K562 (cell line): ENCODE results near the gene GADD45GIP1. TPM values are rescaled to one million over a fixed set of nuclear protein-coding genes. Genes with fewer than 3 reads are reported as not detected.

Source experiments
- ATAC-seq: fragments of 200-7000 bp; cut with Tn5 transposase; 3 replicates; pipeline ENCODE4 v1.9.1; 2020; ENCODE audit warnings: moderate library complexity
- BruUV-seq: library from RNA; stranded (reverse); fragments of 400-500 nt; replicated peaks from 2 replicates; lab custom pipeline; 2021; lab: Mats Ljungman, UMichigan
- CTCF ChIA-PET: fragments of 300-600 bp; formaldehyde crosslinking; extraction: SDS; loops from one replicate; lab custom pipeline; 2021; ENCODE audit warnings: low intra/inter-chr PET ratio; lab: Yijun Ruan, JAX
- POLR2A ChIA-PET: fragments of 300-600, 350-650 bp; sonication (Branson Sonifier 250); formaldehyde crosslinking; extraction: SDS; loops from one replicate; lab custom pipeline; 2021; ENCODE audit warnings: antibody characterized with exemption, inconsistent platforms; lab: Yijun Ruan, JAX
- DNase-seq, 4 experiments: peaks; one replicate each; pipeline versions ENCODE4 v3.0.0 to v3.0.0-alpha.2; 2011 to 2018; ENCODE audit warnings: low spot score in 3 of 4, mixed read lengths in 3 of 4; ENCODE audit errors: extremely low read depth in 1 of 4
- FAIRE-seq: peaks from 2 replicates; lab custom pipeline; 2011; peaks lifted over from hg19 to GRCh38; lab: Jason Lieb, UNC
- H2AFZ ChIP-seq: 2 replicates; pipeline ENCODE4 v1.6.0; 2011; ENCODE audit warnings: low read depth, low read length, control low read depth, inconsistent platforms
- H3K27ac ChIP-seq: fragments of 200-600 bp; 3 replicates; pipeline ENCODE4 v1.8.0; 2011; ENCODE audit warnings: low read depth, mild to moderate bottlenecking, control low read depth, inconsistent platforms, low read length, moderate library complexity, mixed read lengths; ENCODE audit errors: extremely low read depth
- H3K27me3 ChIP-seq, 2 experiments: fragments of 300-600 bp in 1 of 2; 2 replicates in 1 of 2; 3 replicates in 1 of 2; pipeline versions ENCODE4 v1.6.0 to v1.8.0; 2011; ENCODE audit warnings: inconsistent platforms in 2 of 2, low read length in 2 of 2, mild to moderate bottlenecking in 1 of 2, mixed read lengths in 1 of 2, moderate library complexity in 1 of 2; ENCODE audit not compliant: control insufficient read depth in 2 of 2, insufficient read depth in 2 of 2
- H3K36me3 ChIP-seq: fragments of 300-600 bp; 3 replicates; pipeline ENCODE4 v1.8.0; 2011; ENCODE audit warnings: mild to moderate bottlenecking, low read length, inconsistent platforms; ENCODE audit not compliant: control insufficient read depth, insufficient read depth
- H3K4me1 ChIP-seq, 2 experiments: fragments of 200-600 bp in 1 of 2; replicated peaks in 1 of 2; 2 replicates in 1 of 2; 3 replicates in 1 of 2; pipeline versions ENCODE4 v1.5.1 to v1.8.0; 2011; ENCODE audit warnings: inconsistent platforms in 2 of 2, low read length in 2 of 2, mild to moderate bottlenecking in 1 of 2, mixed read lengths in 1 of 2, moderate library complexity in 1 of 2; ENCODE audit not compliant: control insufficient read depth in 2 of 2, insufficient read depth in 2 of 2
- H3K4me2 ChIP-seq: 2 replicates; pipeline ENCODE4 v1.6.1; 2011; ENCODE audit warnings: low read length, control low read depth, inconsistent platforms, mixed read lengths; ENCODE audit not compliant: insufficient read depth
- H3K4me3 ChIP-seq: fragments of 200-600 bp; sonication (generic), shearing (Covaris generic); 2 replicates; pipeline ENCODE4 v1.5.1; 2016; ENCODE audit warnings: control low read depth, inconsistent platforms
- H3K79me2 ChIP-seq: fragments of 200-600 bp; 3 replicates; pipeline ENCODE4 v1.8.0; 2011; ENCODE audit warnings: low read length, inconsistent platforms; ENCODE audit not compliant: control insufficient read depth, insufficient read depth
- H3K9ac ChIP-seq, 2 experiments: 2 replicates each; pipeline versions ENCODE4 v1.6.0 to v1.6.1; 2011; ENCODE audit warnings: low read depth in 2 of 2, low read length in 2 of 2, control low read depth in 1 of 2, inconsistent platforms in 1 of 2, mild to moderate bottlenecking in 1 of 2, mixed read lengths in 1 of 2; ENCODE audit not compliant: insufficient read depth in 1 of 2
- H3K9me1 ChIP-seq: one replicate; pipeline ENCODE4 v1.6.0; 2011; ENCODE audit warnings: inconsistent platforms, mild to moderate bottlenecking, low read length, moderate library complexity; ENCODE audit not compliant: control insufficient read depth, insufficient read depth
- H3K9me3 ChIP-seq: replicated peaks from 2 replicates; pipeline ENCODE4 v1.5.1; 2011; ENCODE audit warnings: low read depth, low read length, inconsistent platforms; ENCODE audit not compliant: control insufficient read depth, insufficient read depth
- H4K20me1 ChIP-seq: replicated peaks from 2 replicates; pipeline ENCODE4 v1.6.1; 2011; ENCODE audit warnings: low read length, inconsistent platforms, mixed read lengths; ENCODE audit not compliant: control insufficient read depth, insufficient read depth
- CEBPG ChIP-seq, 3 experiments: fragments of 200-800 bp in 1 of 3; sonication (Bioruptor generic) in 1 of 3; sonication (generic) in 1 of 3; formaldehyde crosslinking in 1 of 3; IDR thresholded peaks in 2 of 3; conservative IDR thresholded peaks in 1 of 3; 2 replicates each; pipeline versions ENCODE4 v1.6.1 to v1.8.0; 2016 to 2022; ENCODE audit warnings: missing compliant biosample characterization in 2 of 3, missing genetic modification characterization in 2 of 3, mild to moderate bottlenecking in 1 of 3, missing genetic modification reagents in 1 of 3
- CUX1 ChIP-seq: fragments of 200-800 bp; sonication (Bioruptor generic); IDR thresholded peaks from 2 replicates; pipeline ENCODE4 v1.6.1; 2016; ENCODE audit warnings: missing genetic modification characterization, missing compliant biosample characterization
- E2F1 ChIP-seq: sonication (generic); formaldehyde crosslinking; IDR thresholded peaks from 2 replicates; pipeline ENCODE4 v1.8.1; 2023; ENCODE audit warnings: mild to moderate bottlenecking, missing genetic modification reagents, moderate library complexity
- HEY1 ChIP-seq: fragments of 250-450 bp; sonication (Bioruptor Pico); IDR thresholded peaks from 2 replicates; pipeline ENCODE4 v1.5.0; 2020; ENCODE audit warnings: mild to moderate bottlenecking, moderate library complexity, borderline replicate concordance
- HLTF ChIP-seq: fragments of 450-650 bp; IDR thresholded peaks from 2 replicates; pipeline ENCODE4 v1.6.1; 2016
- HOXB6 ChIP-seq: fragments of 250-450 bp; sonication (Bioruptor Pico); IDR thresholded peaks from 2 replicates; pipeline ENCODE4 v1.5.1; 2022; ENCODE audit warnings: mild to moderate bottlenecking, borderline replicate concordance
- KLF10 ChIP-seq: fragments of 250-450 bp; sonication (Bioruptor Pico); IDR thresholded peaks from 2 replicates; pipeline ENCODE4 v1.6.1; 2021; ENCODE audit warnings: matching md5 sums
- RBM34 ChIP-seq: fragments of 200-400 bp; formaldehyde crosslinking; IDR thresholded peaks from 2 replicates; pipeline ENCODE4 v1.6.1; 2018; ENCODE audit warnings: low read length, borderline replicate concordance; ENCODE audit not compliant: insufficient read depth
- ZNF134 ChIP-seq: fragments of 250-450 bp; sonication (Bioruptor Pico); conservative IDR thresholded peaks from 2 replicates; pipeline ENCODE4 v1.4.0; 2020
- WGBS: fragments of 100-300 bp; shearing (Covaris generic); methylation state at CpG from one replicate; pipeline ENCODE4 v1.1.6; 2016; ENCODE audit warnings: low coverage, mixed read lengths; ENCODE audit not compliant: insufficient coverage; ENCODE audit errors: missing lambda C conversion rate; 5-methylcytosine and 5-hydroxymethylcytosine counted together
- in situ Hi-C: fragments of 300-500 bp; cut with MboI; formaldehyde crosslinking; loops from 4 replicates; pipeline ENCODE4 v1.15.0; 2018; ENCODE audit warnings: inconsistent platforms, mixed read lengths
- intact Hi-C: fragments of 100-400 bp; cut with micrococcal nuclease; formaldehyde crosslinking; loops from 2 replicates; pipeline ENCODE4 v1.14.2; 2022
- polyA plus RNA-seq, 8 experiments: library from polyadenylated mRNA; depleted of rRNA in 4 of 8; stranded (reverse) in 5 of 8; unstranded in 3 of 8; fragments of >200 nt; fragmentation: Nextera tagmentation in 2 of 8; fragmentation: Illumina TruSeq in 1 of 8; extraction: Ambion mirVana in 2 of 8; extraction: Trizol in 1 of 8; gene quantifications; 2 replicates each; pipeline versions ENCODE4 v1.2.1 to v1.2.3, GENCODE V29; 2011 to 2014; ENCODE audit warnings: inconsistent platforms in 1 of 8, missing spikeins in 1 of 8
- total RNA-seq, 7 experiments: library from RNA; depleted of rRNA in 6 of 7; stranded (reverse); fragments of >200 nt in 6 of 7; fragmentation: Illumina TruSeq in 2 of 7; extraction: Trizol in 2 of 7; gene quantifications; 2 replicates each; pipeline versions ENCODE4 v1.2.1 to v1.2.3, GENCODE V29; 2011 to 2021; ENCODE audit warnings: low replicate concordance in 1 of 7

Gene GADD45GIP1
- total and polyA plus RNA-seq, 9 of the 15 experiments (the other 6 are each of a cell fraction or from before 2014, with no cell fraction given): 5.1 to 161 (median 29.2) TPM

- TF ChIP-seq CEBPG (CRISPR knock-in tag; IDR thresholded peaks at IDR 0.05) (0 out of 2 replicates have a peak, but pooled peaks have one; percentile 15), CEBPG (tag; conservative IDR thresholded peaks at IDR 0.05 in 1 of 2, IDR thresholded peaks at IDR 0.05 in 1 of 2) (no peak), HEY1 (CRISPR knock-in tag) (no peak), HOXB6 (no peak)
- TF ChIP-seq, all 486 proteins: peak for 28
These were observed 27.2 kb upstream of the GADD45GIP1 start (continued) for GRCh38 chr19:12984143-12984627.

- H3K79me2 ChIP-seq: no peaks in the 10 kb centered on the region
- intact Hi-C loops (loop anchor here (1.0 kb wide), 2 partner anchors 51 to 78 kb away; no protein-coding TSS in a partner anchor), in situ Hi-C loops (no loop called here)
- FAIRE-seq (peak; percentile 15), DNase-seq (peak; percentile 79 to 93 (median 88)), ATAC-seq (peak; percentile 68)
- ChIA-PET POLR2A (interaction anchor here (1.1 kb wide), 1 partner anchor 116 kb away, joined by 4 read pairs; no protein-coding TSS in a partner anchor), CTCF (interaction anchor here (0.6 to 2.2 kb wide), 7 partner anchors 51 to 980 kb away, joined by 3 to 10 read pairs (median 4); no protein-coding TSS in a partner anchor)
- no peaks in the 10 kb centered on the region for H3K9me3 ChIP-seq
- H4K20me1 ChIP-seq: no peaks in the 10 kb centered on the region
- no peaks in the 10 kb centered on the region for H3K27me3 ChIP-seq
- H3K4me2 ChIP-seq: peak overlapping the region; percentile 57; the same call in 1 of the 2 replicates
- H3K36me3 ChIP-seq: no peaks in the 10 kb centered on the region
- H3K4me3 ChIP-seq: peak overlapping the region; percentile 42
- BruUV-seq: no TSS peak
- H3K9ac ChIP-seq: no peak overlapping the region
- 30% methylated on average over 12 of the region's 51 CpGs for WGBS
- no peaks in the 10 kb centered on the region for H3K9me1 ChIP-seq
- peak overlapping the region; percentile 73 for H2AFZ ChIP-seq
- peaks cover 21 to 47% of the 10 kb centered on the region in 2 experiments; a peak in 4 of 5 replicates for H3K4me1 ChIP-seq
- no peak overlapping the region for H3K27ac ChIP-seq
- TF ChIP-seq CUX1 (no peak), KLF10 (CRISPR knock-in tag) (no peak), ZNF134 (CRISPR knock-in tag) (no peak), E2F1 (CRISPR knock-in tag) (peak; percentile 64; the same call in 1 of the 2 replicates), HLTF (no peak; the same call in 1 of the 2 replicates), RBM34 (no peak)
These were observed 26.6 kb upstream of the GADD45GIP1 start for GRCh38 chr19:12983542-12984142.
